GM21619 (cell line): ENCODE results near the gene SERINC5.

ENCODE experiments used
- ATAC-seq: cut with Tn5 transposase; IDR thresholded peaks from one replicate; pipeline ENCODE4 v1.9.1; 2021; ENCODE audit not compliant: unreplicated experiment

Gene SERINC5

DNA sequence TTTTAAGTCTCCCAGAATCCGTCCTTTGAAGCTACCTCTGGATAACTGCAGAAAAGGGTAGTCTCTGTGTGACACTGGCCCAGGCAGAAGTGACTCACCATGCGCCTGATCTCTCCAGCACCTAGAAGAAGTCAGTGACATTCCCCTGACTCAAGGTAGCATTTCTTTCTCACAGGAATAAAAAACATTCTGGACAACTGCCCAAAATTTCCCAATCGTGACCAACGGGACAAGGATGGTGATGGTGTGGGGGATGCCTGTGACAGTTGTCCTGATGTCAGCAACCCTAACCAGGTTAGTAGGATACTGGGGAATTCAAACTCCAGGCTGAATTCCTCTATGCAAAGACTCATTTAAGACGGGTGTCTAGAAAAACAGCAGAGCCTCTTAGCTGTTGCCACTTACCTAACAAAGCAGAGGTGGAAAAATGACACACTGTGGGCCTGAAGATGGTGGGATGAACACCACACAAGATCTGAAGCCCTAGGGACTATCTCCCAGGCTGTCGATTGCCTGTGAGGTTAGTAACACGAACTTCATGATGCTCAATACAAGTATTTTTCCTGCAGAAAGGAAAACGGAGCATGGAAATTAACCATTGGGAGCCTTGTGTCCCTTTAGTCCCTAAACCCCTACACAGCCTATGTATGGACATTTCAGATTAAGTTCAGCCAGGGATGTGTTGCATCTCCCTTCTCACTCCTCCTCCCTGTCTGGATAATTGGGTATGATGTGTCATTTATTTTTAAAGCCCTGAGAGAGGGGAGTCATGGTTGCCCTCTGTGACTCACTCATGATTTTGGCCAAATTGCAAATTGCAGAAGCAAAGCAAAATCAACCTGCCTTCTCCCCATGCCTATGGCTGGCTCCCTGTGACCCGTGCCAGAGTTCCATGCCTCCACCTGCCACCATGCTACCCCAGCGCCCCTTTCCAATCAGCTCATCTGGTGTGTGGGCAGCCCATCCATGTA, 183.5 kb downstream of the SERINC5 start:
- no peak for ATAC-seq

DNA sequence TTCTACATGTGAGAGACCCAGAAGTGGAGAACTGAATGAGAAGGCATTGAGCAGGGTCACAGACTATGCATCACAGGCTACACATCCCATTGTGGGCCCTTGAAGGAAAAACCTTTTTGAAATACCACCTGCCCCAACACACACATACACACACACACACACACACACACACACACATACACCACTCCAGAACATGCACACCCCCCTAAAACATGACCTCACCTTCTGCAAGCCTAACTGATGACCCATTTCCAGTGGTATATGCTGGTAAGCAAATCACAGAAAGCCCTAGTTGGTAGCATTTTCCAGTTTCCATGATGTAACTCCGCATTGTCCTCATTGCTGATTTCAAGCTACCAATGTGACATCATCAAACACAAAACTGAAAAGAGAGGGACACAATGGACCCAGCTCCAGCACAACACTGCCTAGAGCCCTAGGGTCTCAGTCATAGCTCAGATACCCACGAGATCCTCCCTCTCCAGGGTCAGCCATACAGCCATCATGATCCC, 184.3 kb downstream of the SERINC5 start:
- no peak for ATAC-seq

DNA sequence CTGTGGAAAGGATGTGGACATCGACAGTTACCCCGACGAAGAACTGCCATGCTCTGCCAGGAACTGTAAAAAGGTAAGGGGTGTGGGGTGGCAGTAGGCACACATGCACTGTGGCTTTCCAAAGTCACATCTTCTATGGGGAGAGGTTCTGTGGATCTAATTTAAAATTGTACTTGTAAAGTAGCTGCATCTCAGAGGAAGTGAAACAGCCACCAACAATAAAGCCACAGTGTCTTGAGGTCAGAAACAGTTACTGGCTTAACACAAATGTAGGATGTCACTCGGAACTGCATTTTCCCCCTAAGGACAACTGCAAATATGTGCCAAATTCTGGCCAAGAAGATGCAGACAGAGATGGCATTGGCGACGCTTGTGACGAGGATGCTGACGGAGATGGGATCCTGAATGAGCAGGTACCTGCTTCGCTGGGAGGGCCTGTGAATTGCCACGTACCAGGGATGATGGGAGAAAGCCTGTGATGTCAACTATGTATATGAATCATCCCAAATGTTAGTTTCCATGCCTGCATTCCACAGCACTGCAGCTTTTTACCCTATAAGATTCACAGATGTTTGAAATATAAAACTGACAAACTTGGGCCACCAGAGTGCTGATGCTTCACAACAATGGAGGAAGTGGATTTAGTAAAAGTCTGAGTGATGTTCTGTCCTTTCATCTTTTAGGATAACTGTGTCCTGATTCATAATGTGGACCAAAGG, 185.4 kb downstream of the SERINC5 start:
- peak; percentile 57 for ATAC-seq

DNA sequence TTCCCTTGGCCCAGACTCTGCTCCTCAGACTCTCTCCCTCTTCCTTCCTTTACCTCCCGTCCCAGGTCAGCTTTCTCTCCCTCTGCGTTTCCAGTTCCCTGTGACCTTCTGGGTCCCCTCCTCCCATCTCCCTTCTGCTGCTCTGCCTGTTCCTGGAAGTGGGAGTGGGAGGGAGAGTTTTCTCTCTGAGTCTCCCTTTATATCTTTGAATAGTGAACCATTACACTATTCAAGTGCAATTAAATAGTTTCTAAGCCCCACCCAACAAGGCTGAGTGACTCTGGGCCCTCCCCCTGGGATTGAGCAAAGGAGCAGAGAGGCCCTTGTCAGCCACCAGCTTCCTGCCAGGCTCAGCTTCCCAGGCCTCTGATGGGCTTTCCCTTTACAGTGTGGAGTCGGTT, 185.9 kb downstream of the SERINC5 start:
- no peak for ATAC-seq

DNA sequence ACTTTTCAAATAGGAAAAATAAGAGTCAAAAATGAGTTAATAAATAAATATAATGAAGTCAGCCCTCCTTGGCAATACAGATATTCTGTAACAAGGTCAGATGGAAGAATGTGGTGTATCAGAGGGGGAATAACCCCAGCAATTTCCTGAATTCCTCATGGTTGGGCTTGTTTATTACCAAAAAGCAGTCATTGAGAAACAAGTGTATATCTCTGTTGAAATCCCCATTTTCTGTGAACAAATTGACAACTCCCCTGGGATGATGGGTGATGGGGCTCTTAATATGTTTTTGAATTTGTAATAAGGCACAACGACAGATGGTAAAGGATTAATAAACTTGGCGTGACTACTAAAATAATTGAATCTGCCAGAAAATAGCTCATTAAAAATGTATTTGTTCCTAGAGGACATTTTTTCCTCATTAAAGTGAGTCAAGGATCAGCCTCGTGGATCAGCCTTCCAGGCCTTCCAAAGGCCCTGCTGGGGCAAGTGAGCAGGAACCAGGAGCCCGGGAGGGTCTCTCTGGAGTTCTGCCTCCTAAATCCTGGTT, 186.5 kb downstream of the SERINC5 start:
- ATAC-seq: no peak

DNA sequence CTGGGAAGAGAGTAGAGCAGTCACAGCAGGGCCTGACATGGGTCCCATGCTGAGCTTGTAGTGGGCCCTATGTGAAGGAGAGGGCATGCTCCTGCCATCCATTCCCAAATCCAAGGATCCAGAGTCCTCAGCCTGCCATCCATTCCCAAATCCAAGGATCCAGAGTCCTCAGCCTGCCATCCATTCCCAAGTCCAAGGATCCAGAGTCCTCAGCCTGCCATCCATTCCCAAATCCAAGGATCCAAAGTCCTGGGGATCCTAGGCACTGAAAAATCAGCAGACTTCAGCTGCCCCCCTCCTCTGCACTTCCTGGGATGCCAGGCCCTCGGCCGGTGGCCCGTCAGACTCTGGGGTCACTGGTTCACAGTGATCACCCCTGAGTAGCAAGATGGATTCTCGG, 187.1 kb downstream of the SERINC5 start:
- ATAC-seq: no peak

DNA sequence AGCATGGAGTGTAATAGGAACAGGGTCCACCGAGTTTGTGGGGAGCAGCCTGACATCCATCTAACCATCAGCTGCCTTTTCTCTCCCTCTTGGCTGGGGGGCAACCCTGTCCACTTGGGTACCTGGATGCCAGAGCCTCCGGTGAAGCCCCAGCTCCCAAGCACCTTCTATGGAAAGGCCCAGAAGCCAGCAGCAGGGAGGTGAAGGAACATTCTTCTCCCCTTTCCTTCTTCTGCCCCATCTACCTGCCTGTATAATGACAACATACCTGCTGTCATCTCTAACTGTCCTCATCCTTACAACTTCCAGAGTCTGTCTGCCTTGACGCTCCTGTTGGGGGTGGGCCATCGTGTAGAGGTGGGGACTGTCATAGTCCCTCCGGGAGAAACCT, 187.6 kb downstream of the SERINC5 start:
- ATAC-seq: no peak

DNA sequence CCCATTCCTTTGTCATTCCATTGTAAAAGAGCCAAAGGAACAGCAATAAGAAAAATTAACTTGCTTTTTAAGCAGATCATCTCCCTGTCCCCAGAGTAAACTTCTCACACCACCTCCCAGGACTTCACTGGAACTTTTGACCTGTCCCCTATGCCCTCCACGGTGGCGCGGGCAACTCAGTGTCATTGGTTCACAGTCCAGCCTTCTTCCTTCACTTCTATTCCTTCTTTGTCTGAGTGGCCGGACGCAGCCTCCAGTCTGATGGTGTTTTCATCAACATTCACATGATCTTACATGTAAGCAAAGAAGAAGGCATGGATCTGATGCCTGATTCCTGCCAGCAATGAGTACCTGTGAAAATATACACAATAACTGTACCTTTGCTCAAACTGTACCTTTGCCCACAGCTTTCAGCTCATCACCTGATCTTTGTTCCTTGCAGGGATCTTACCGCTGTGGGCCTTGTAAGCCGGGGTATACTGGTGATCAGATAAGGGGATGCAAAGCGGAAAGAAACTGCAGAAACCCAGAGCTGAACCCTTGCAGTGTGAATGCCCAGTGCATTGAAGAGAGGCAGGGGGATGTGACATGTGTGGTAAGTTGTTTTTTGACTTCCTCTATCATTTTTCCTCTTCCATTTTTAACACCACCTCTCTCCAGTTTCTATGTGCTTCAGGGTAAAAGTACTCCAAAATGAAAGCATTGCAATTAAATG, 188.2 kb downstream of the SERINC5 start:
- no peak for ATAC-seq

DNA sequence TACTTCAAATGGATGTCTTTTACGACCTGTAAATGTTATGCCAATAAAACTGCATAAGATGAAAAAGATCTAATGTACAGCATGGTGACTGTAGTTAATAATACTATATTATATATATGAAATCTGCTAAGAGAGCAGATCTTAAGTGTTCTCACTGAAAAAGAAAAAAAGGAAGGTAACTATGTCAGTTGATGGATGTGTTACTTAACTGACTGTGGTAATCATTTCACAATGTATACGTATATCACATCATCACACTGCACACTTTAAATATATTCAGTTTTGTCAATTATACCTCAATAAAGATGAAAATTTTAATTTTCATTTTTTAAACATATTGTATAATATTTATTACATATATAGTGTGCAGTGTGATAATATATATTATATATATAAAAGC, 188.8 kb downstream of the SERINC5 start:
- ATAC-seq: no peak

DNA sequence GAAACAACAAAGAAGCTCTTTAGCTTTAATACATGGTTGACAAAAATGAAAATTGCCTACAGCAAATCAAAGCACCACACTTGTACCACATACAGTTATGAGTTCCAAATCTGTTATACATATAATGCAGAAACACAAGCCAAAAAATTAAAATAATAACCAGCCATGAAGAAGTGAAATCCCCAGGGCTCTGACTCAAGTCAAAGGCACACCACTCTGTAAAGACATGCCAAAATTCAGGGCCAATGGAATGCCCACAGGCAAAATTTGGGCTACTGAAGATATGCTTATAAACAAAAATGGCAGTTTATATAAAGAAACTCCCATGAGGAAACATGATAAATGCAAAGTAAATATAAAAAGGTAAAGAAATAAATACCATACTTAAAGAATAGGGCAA, 191.7 kb downstream of the SERINC5 start:
- no peak for ATAC-seq
